ENCODE results near the gene JARID2.

Gene JARID2

GRCh38 chr6:15244620-15245360 lies 1.1 kb upstream of the JARID2 start (continued):
- TF ChIP-seq HOXA7 (CRISPR knock-in tag; IDR thresholded peaks at IDR 0.05; ENCODE audit: borderline replicate concordance) (no peak), OVOL3 (tag by site-specific recombination; IDR thresholded peaks at IDR 0.05) (no peak), KLF9 (tag by site-specific recombination; IDR thresholded peaks at IDR 0.05; ENCODE audit: low read depth) (peak; percentile 87), GLI4 (tag by site-specific recombination; IDR thresholded peaks at IDR 0.05) (no peak), KLF1 (tag by site-specific recombination; IDR thresholded peaks at IDR 0.05) (peak; percentile 53), SCRT2 (tag by site-specific recombination; IDR thresholded peaks at IDR 0.05) (peak; percentile 87), ZSCAN5A (tag by site-specific recombination; IDR thresholded peaks at IDR 0.05) (peak; percentile 21; the same call in 1 of the 2 replicates), ZNF350 (tag by site-specific recombination; IDR thresholded peaks at IDR 0.05) (no peak), ZNF785 (tag by site-specific recombination; IDR thresholded peaks at IDR 0.05) (0 out of 2 replicates have a peak, but pooled peaks have one; percentile 43), ZNF561 (tag by site-specific recombination; IDR thresholded peaks at IDR 0.05; ENCODE audit: borderline replicate concordance) (peak; percentile 73; the same call in 1 of the 2 replicates), BCL11B (tag by site-specific recombination; IDR thresholded peaks at IDR 0.05; ENCODE audit: low read depth) (peak; percentile 48; the same call in 1 of the 2 replicates), REST (tag by site-specific recombination; IDR thresholded peaks at IDR 0.05) (no peak; the same call in 1 of the 2 replicates), ZNF510 (tag by site-specific recombination; IDR thresholded peaks at IDR 0.05; ENCODE audit: insufficient replicate concordance) (no peak), ZNF792 (tag by site-specific recombination; IDR thresholded peaks at IDR 0.05) (0 out of 2 replicates have a peak, but pooled peaks have one; percentile 58), MEIS1 (CRISPR knock-in tag; IDR thresholded peaks at IDR 0.05; ENCODE audit: borderline replicate concordance) (0 out of 2 replicates have a peak, but pooled peaks have one; percentile 12), ZNF501 (tag by site-specific recombination; IDR thresholded peaks at IDR 0.05) (no peak), ZNF473 (tag by site-specific recombination; IDR thresholded peaks at IDR 0.05) (no peak), ZBTB8A (tag by site-specific recombination; IDR thresholded peaks at IDR 0.05) (peak; percentile 19), ZNF26 (tag by site-specific recombination; IDR thresholded peaks at IDR 0.05) (no peak)

- Histone ChIP-seq H3K4me3 (ENCODE audit: low read depth, low read length) (peak overlapping the region; percentile 96), H3K9me3 (ENCODE audit: control insufficient read depth, insufficient read depth, low read depth, low read length) (no peaks in the 10 kb centered on the region), H3K27ac (ENCODE audit: extremely low read depth, low read depth, low read length) (peak overlapping the region; percentile 97), H3K4me1 (ENCODE audit: control insufficient read depth, insufficient read depth, low read length) (peaks cover 9% of the 10 kb centered on the region), H3K36me3 (ENCODE audit: control insufficient read depth in 2 of 2, insufficient read depth in 1 of 2, low read length in 2 of 2) (no peaks in the 10 kb centered on the region)
- CTCF ChIA-PET, result interaction anchor here (0.6 to 4.0 kb wide), 2 partner anchors 78 to 195 kb away, joined by 4 to 24 read pairs; no protein-coding TSS in a partner anchor
- POLR2A ChIA-PET, result interaction anchor here (1.4 kb wide), 1 partner anchor 183 kb away, joined by 10 read pairs; no protein-coding TSS in a partner anchor
- TF ChIP-seq ZBTB48 (tag by site-specific recombination; IDR thresholded peaks at IDR 0.05) (no peak), ZNF623 (tag by site-specific recombination; IDR thresholded peaks at IDR 0.05) (no peak), ZNF146 (tag by site-specific recombination; IDR thresholded peaks at IDR 0.05) (no peak), ZNF585B (tag by site-specific recombination; IDR thresholded peaks at IDR 0.05) (no peak), ZNF596 (tag by site-specific recombination; IDR thresholded peaks at IDR 0.05) (no peak), REPIN1 (tag by site-specific recombination; IDR thresholded peaks at IDR 0.05; ENCODE audit: low read depth) (0 out of 2 replicates have a peak, but pooled peaks have one; percentile 52), ZNF239 (tag by site-specific recombination; IDR thresholded peaks at IDR 0.05) (no peak), ZNF654 (tag by site-specific recombination; IDR thresholded peaks at IDR 0.05; ENCODE audit: low read depth) (no peak), TCF7L2 (IDR thresholded peaks at IDR 0.05; ENCODE audit: borderline replicate concordance, low read depth, low read length) (no peak), ZNF223 (tag by site-specific recombination; IDR thresholded peaks at IDR 0.05) (no peak), ZBTB6 (tag by site-specific recombination; IDR thresholded peaks at IDR 0.05) (no peak)
Observed at GRCh38 chr6:15246217-15246665, 372 bp downstream of the JARID2 start.
